Activated T-cell treated with anti-CD3 and anti-CD28 coated beads, Interleukin-2, amount 50 U/mL, for 24 hours (primary cell): ENCODE results near the gene CSRP1.
"Not testable (repeated sequence)": the region's sequence is repeated elsewhere in the genome, so short reads cannot be mapped to it uniquely, and the experiment has no call there.

Source experiments
- DNase-seq: peaks from one replicate; pipeline ENCODE4 v3.0.0-alpha.2; 2020
- H3K27ac Mint-ChIP-seq: 2 replicates; pipeline ENCODE4 v1.8.0; 2020; ENCODE audit warnings: mild to moderate bottlenecking, mixed read lengths
- H3K27me3 Mint-ChIP-seq: 2 replicates; pipeline ENCODE4 v1.8.0; 2020; ENCODE audit warnings: mixed read lengths
- H3K36me3 Mint-ChIP-seq: 2 replicates; pipeline ENCODE4 v1.8.0; 2020; ENCODE audit warnings: low read depth, mixed read lengths
- H3K4me1 Mint-ChIP-seq: 2 replicates; pipeline ENCODE4 v1.8.0; 2020; ENCODE audit warnings: low read depth, mixed read lengths
- H3K4me3 Mint-ChIP-seq: 2 replicates; pipeline ENCODE4 v1.8.0; 2020; ENCODE audit warnings: mild to moderate bottlenecking, moderate library complexity, mixed read lengths
- H3K9me3 Mint-ChIP-seq: 2 replicates; pipeline ENCODE4 v1.8.0; 2020; ENCODE audit warnings: mixed read lengths

The CSRP1 gene

GRCh38 chr1:201487742-201488141, 19.2 kb downstream of the CSRP1 start:
- no peak overlapping the region for H3K27ac Mint-ChIP-seq
- DNase-seq, result no peak

GRCh38 chr1:201486187-201486586, 20.7 kb downstream of the CSRP1 start:
- Mint-ChIP-seq H3K4me1 (peaks cover 15% of the 10 kb centered on the region), H3K4me3 (no peak overlapping the region), H3K27ac (peak overlapping the region; percentile 58), H3K36me3 (peaks cover 67% of the 10 kb centered on the region), H3K9me3 (no peaks in the 10 kb centered on the region), H3K27me3 (peaks cover 8% of the 10 kb centered on the region)
- no peak for DNase-seq

More at GRCh38 chr1:201487742-201488141, 19.2 kb downstream of the CSRP1 start:
- Mint-ChIP-seq H3K4me1 (peaks cover 2% of the 10 kb centered on the region), H3K27me3 (no peaks in the 10 kb centered on the region), H3K9me3 (no peaks in the 10 kb centered on the region), H3K36me3 (peaks cover 81% of the 10 kb centered on the region), H3K4me3 (no peak overlapping the region)

GRCh38 chr1:201485184-201485774, 21.6 kb downstream of the CSRP1 start:
- Mint-ChIP-seq H3K4me3 (no peak overlapping the region), H3K27ac (no peak overlapping the region), H3K9me3 (no peaks in the 10 kb centered on the region), H3K27me3 (peaks cover 16% of the 10 kb centered on the region), H3K36me3 (peaks cover 61% of the 10 kb centered on the region), H3K4me1 (peaks cover 20% of the 10 kb centered on the region)
- DNase-seq, result no peak

GRCh38 chr1:201483373-201483949, 23.5 kb downstream of the CSRP1 start:
- Mint-ChIP-seq H3K4me3 (no peak overlapping the region), H3K4me1 (peaks cover 20% of the 10 kb centered on the region), H3K9me3 (no peaks in the 10 kb centered on the region)

GRCh38 chr1:201482755-201483154, 24.2 kb downstream of the CSRP1 start:
- Mint-ChIP-seq H3K9me3 (no peaks in the 10 kb centered on the region), H3K27ac (no peak overlapping the region), H3K27me3 (peaks cover 29% of the 10 kb centered on the region), H3K36me3 (peaks cover 38% of the 10 kb centered on the region), H3K4me1 (peaks cover 20% of the 10 kb centered on the region), H3K4me3 (no peak overlapping the region)
- no peak for DNase-seq

More at GRCh38 chr1:201483373-201483949, 23.5 kb downstream of the CSRP1 start:
- Mint-ChIP-seq H3K36me3 (peaks cover 45% of the 10 kb centered on the region), H3K27ac (peak overlapping the region; percentile 30), H3K27me3 (peaks cover 23% of the 10 kb centered on the region)
- DNase-seq, result no peak

- peaks cover 37% of the 10 kb centered on the region for H3K27me3 Mint-ChIP-seq
- H3K27ac Mint-ChIP-seq, result no peak overlapping the region
- peak; percentile 86 for DNase-seq
- H3K4me1 Mint-ChIP-seq, result peaks cover 20% of the 10 kb centered on the region
- no peaks in the 10 kb centered on the region for H3K9me3 Mint-ChIP-seq
- H3K4me3 Mint-ChIP-seq, result peak overlapping the region; percentile 62
- peaks cover 30% of the 10 kb centered on the region for H3K36me3 Mint-ChIP-seq
Measured at GRCh38 chr1:201481761-201482493, 25.0 kb downstream of the CSRP1 start.

GRCh38 chr1:201481004-201481380, 25.9 kb downstream of the CSRP1 start:
- peak overlapping the region; percentile 62 for H3K4me3 Mint-ChIP-seq
- H3K4me1 Mint-ChIP-seq, result peaks cover 20% of the 10 kb centered on the region
- DNase-seq, result no peak
- H3K9me3 Mint-ChIP-seq, result no peaks in the 10 kb centered on the region
- no peak overlapping the region for H3K27ac Mint-ChIP-seq
- peaks cover 43% of the 10 kb centered on the region for H3K27me3 Mint-ChIP-seq
- H3K36me3 Mint-ChIP-seq, result peaks cover 21% of the 10 kb centered on the region

- Mint-ChIP-seq H3K9me3 (no peaks in the 10 kb centered on the region), H3K27me3 (peaks cover 45% of the 10 kb centered on the region), H3K27ac (no peak overlapping the region), H3K4me3 (peak overlapping the region; percentile 62), H3K4me1 (peaks cover 20% of the 10 kb centered on the region), H3K36me3 (peaks cover 17% of the 10 kb centered on the region)
- DNase-seq, result peak; percentile 72
Measured at GRCh38 chr1:201480231-201481003, 26.5 kb downstream of the CSRP1 start.

GRCh38 chr1:201479201-201479730, 27.7 kb downstream of the CSRP1 start:
- no peaks in the 10 kb centered on the region for H3K9me3 Mint-ChIP-seq
- H3K4me1 Mint-ChIP-seq, result peaks cover 20% of the 10 kb centered on the region
- DNase-seq, result no peak
- peaks cover 7% of the 10 kb centered on the region for H3K36me3 Mint-ChIP-seq
- H3K27me3 Mint-ChIP-seq, result peaks cover 48% of the 10 kb centered on the region
- H3K27ac Mint-ChIP-seq, result no peak overlapping the region
- no peak overlapping the region for H3K4me3 Mint-ChIP-seq

GRCh38 chr1:201478666-201479065, 28.3 kb downstream of the CSRP1 start:
- not testable (repeated sequence) for DNase-seq, H3K4me3 Mint-ChIP-seq, H3K27ac Mint-ChIP-seq, H3K36me3 Mint-ChIP-seq, H3K9me3 Mint-ChIP-seq
- H3K27me3 Mint-ChIP-seq, result peaks cover 48% of the 10 kb centered on the region
- peaks cover 20% of the 10 kb centered on the region for H3K4me1 Mint-ChIP-seq

- DNase-seq, result no peak
- no peak overlapping the region for H3K4me3 Mint-ChIP-seq
- H3K9me3 Mint-ChIP-seq, result no peaks in the 10 kb centered on the region
- H3K27ac Mint-ChIP-seq, result no peak overlapping the region
- peaks cover 57% of the 10 kb centered on the region for H3K27me3 Mint-ChIP-seq
- H3K36me3 Mint-ChIP-seq, result no peaks in the 10 kb centered on the region
- peaks cover 12% of the 10 kb centered on the region for H3K4me1 Mint-ChIP-seq
Measured at GRCh38 chr1:201476670-201477344, 30.1 kb downstream of the CSRP1 start.

- no peaks in the 10 kb centered on the region for H3K36me3 Mint-ChIP-seq
- H3K27ac Mint-ChIP-seq, result no peak overlapping the region
- H3K4me1 Mint-ChIP-seq, result peaks cover 5% of the 10 kb centered on the region
- DNase-seq, result no peak
- no peaks in the 10 kb centered on the region for H3K9me3 Mint-ChIP-seq
- no peak overlapping the region for H3K4me3 Mint-ChIP-seq
- H3K27me3 Mint-ChIP-seq, result peaks cover 57% of the 10 kb centered on the region
Measured at GRCh38 chr1:201475915-201476669, 30.8 kb downstream of the CSRP1 start.

- no peak overlapping the region for H3K27ac Mint-ChIP-seq
- H3K4me1 Mint-ChIP-seq, result no peaks in the 10 kb centered on the region
- H3K36me3 Mint-ChIP-seq, result no peaks in the 10 kb centered on the region
- H3K27me3 Mint-ChIP-seq, result peaks cover 59% of the 10 kb centered on the region
- no peak for DNase-seq
- no peak overlapping the region for H3K4me3 Mint-ChIP-seq
- H3K9me3 Mint-ChIP-seq, result no peaks in the 10 kb centered on the region
Measured at GRCh38 chr1:201475130-201475529, 31.8 kb downstream of the CSRP1 start.
